Neutrophil (primary cell): ENCODE data around the gene DTX1.
"Not testable (repeated sequence)": the region's sequence is repeated elsewhere in the genome, so short reads cannot be mapped to it uniquely, and the experiment has no call there.

Source experiments
- H3K27ac ChIP-seq: fragments of 200-600 bp; sonication (generic); 2 replicates; pipeline ENCODE4 v1.5.1; 2016; ENCODE audit warnings: mild to moderate bottlenecking, moderate library complexity
- H3K27me3 ChIP-seq: fragments of 200-600 bp; sonication (generic); 2 replicates; pipeline ENCODE4 v1.6.0; 2016; ENCODE audit warnings: mild to moderate bottlenecking
- H3K36me3 ChIP-seq: fragments of 200-600 bp; sonication (generic); 2 replicates; pipeline ENCODE4 v1.5.1; 2017
- H3K4me1 ChIP-seq, 2 experiments: fragments of 200-600 bp in 1 of 2; sonication (generic) in 1 of 2; 1 replicate in 1 of 2; 2 replicates in 1 of 2; pipeline versions ENCODE4 v1.5.1 to v1.6.1; 2013 to 2016; ENCODE audit warnings: low read depth in 1 of 2, low read length in 1 of 2, mild to moderate bottlenecking in 1 of 2, moderate library complexity in 1 of 2; ENCODE audit not compliant: control insufficient read depth in 1 of 2, insufficient read depth in 1 of 2
- H3K4me3 ChIP-seq, 2 experiments: fragments of 200-600 bp in 1 of 2; sonication (generic) in 1 of 2; 1 replicate in 1 of 2; 2 replicates in 1 of 2; pipeline ENCODE4 v1.5.1; 2013 to 2016; ENCODE audit warnings: low read depth in 1 of 2, low read length in 1 of 2, mild to moderate bottlenecking in 1 of 2, moderate library complexity in 1 of 2
- H3K9me3 ChIP-seq: fragments of 200-600 bp; sonication (generic); 2 replicates; pipeline ENCODE4 v1.5.1; 2016
- TF ChIP-seq, protein P1 (sequence below): fragments of 200-600 bp; sonication (generic); IDR thresholded peaks from 2 replicates; pipeline ENCODE4 v1.5.1; 2016; ENCODE audit warnings: antibody characterized with exemption

The DTX1 gene

DNA sequence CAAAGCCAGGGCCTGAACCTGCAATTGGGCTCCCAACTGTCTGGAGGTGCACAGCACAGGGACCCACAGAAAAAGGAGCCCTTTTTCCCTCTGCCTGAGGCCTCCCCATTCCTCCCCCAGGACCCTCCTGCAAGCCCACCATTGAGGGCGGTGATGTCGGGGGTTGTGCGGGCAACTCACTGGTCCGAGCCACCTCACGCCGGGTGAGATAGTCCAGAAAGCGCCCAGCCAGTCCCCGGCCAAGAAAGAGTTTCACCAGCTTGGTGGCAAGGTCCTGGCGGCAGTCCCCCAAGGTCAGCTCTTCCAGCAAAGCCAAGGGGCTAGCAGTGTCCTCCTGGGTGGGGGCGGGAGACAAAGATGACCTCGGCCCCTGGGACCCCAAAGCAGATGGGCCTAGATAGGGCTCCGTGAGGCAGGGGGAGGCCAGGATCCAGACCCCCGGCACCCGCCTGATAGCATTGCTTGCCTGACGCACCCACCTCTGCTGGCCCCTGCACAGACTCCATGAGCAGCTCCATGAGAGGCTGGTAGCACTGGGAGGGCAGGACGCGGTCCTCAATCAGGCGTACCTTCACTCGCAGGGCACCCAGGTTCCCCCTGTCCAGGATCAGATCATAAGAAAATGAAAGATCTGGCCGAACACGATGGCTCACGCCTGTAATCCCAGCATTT, 59.1 kb downstream of the DTX1 start:
- H3K27ac ChIP-seq, result no peak overlapping the region
- H3K9me3 ChIP-seq, result no peaks in the 10 kb centered on the region
- H3K36me3 ChIP-seq, result no peaks in the 10 kb centered on the region
- TF ChIP-seq, protein P1, sequence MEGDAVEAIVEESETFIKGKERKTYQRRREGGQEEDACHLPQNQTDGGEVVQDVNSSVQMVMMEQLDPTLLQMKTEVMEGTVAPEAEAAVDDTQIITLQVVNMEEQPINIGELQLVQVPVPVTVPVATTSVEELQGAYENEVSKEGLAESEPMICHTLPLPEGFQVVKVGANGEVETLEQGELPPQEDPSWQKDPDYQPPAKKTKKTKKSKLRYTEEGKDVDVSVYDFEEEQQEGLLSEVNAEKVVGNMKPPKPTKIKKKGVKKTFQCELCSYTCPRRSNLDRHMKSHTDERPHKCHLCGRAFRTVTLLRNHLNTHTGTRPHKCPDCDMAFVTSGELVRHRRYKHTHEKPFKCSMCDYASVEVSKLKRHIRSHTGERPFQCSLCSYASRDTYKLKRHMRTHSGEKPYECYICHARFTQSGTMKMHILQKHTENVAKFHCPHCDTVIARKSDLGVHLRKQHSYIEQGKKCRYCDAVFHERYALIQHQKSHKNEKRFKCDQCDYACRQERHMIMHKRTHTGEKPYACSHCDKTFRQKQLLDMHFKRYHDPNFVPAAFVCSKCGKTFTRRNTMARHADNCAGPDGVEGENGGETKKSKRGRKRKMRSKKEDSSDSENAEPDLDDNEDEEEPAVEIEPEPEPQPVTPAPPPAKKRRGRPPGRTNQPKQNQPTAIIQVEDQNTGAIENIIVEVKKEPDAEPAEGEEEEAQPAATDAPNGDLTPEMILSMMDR, result no peak
- no peak overlapping the region for H3K4me3 ChIP-seq
- peaks cover 21% of the 10 kb centered on the region for H3K27me3 ChIP-seq
- H3K4me1 ChIP-seq, result no peaks in the 10 kb centered on the region

GRCh38 chr12:113116875-113117274, 60.3 kb downstream of the DTX1 start:
- no peak overlapping the region for H3K4me3 ChIP-seq
- peaks cover 24% of the 10 kb centered on the region for H3K27me3 ChIP-seq
- no peaks in the 10 kb centered on the region for H3K9me3 ChIP-seq
- no peaks in the 10 kb centered on the region for H3K36me3 ChIP-seq
- no peak overlapping the region for H3K27ac ChIP-seq
- TF ChIP-seq, protein P1, result no peak
- H3K4me1 ChIP-seq, result no peaks in the 10 kb centered on the region

GRCh38 chr12:113117684-113118083, 61.2 kb downstream of the DTX1 start:
- H3K4me3 ChIP-seq, H3K27ac ChIP-seq, H3K36me3 ChIP-seq, H3K4me1 ChIP-seq, H3K9me3 ChIP-seq: not testable (repeated sequence)
- H3K27me3 ChIP-seq, result peaks cover 20% of the 10 kb centered on the region

- no peak overlapping the region for H3K4me3 ChIP-seq
- no peaks in the 10 kb centered on the region for H3K36me3 ChIP-seq
- H3K27ac ChIP-seq, result no peak overlapping the region
- no peaks in the 10 kb centered on the region for H3K9me3 ChIP-seq
- TF ChIP-seq, protein P1, result no peak
- peaks cover 20% of the 10 kb centered on the region for H3K27me3 ChIP-seq
- H3K4me1 ChIP-seq, result no peaks in the 10 kb centered on the region
Measured at GRCh38 chr12:113118142-113118541, 61.6 kb downstream of the DTX1 start.

DNA sequence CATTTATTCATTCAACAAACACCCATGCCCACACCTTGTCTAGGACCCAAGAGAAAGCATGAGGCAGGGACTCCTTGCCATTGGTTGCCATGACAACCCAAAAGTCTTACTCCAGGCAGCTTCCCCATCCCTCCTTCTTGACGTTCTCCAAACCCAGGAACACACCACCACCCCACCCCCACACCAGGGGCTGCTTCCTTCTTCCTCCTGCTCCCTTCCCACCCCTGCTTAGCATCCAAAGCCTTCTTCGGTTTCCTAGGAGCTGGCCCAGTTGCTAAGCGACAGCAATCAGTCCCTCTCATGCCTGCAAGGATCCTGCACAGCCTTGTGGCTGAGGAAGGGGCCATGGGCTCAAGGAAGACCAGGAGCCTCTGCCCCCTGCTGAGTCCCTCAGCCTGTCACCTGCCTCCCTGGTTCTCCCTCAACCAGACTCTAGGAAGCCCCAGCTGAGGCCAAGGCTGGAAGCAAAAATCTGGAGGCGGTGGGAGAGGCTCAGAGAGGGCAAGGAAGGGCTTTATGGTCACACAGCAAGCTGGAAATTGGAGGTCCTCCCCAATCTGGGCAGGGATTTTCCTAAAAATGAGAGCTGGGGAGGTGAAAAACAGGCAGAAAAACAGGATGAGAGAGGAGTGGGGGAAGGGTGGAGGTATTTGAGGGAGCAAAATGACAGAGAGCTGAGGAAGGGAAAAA, 63.6 kb downstream of the DTX1 start:
- Histone ChIP-seq H3K36me3 (no peaks in the 10 kb centered on the region), H3K9me3 (no peaks in the 10 kb centered on the region), H3K4me1 (no peaks in the 10 kb centered on the region), H3K4me3 (no peak overlapping the region), H3K27ac (no peak overlapping the region), H3K27me3 (peaks cover 20% of the 10 kb centered on the region)
- TF ChIP-seq, protein P1, result no peak

DNA sequence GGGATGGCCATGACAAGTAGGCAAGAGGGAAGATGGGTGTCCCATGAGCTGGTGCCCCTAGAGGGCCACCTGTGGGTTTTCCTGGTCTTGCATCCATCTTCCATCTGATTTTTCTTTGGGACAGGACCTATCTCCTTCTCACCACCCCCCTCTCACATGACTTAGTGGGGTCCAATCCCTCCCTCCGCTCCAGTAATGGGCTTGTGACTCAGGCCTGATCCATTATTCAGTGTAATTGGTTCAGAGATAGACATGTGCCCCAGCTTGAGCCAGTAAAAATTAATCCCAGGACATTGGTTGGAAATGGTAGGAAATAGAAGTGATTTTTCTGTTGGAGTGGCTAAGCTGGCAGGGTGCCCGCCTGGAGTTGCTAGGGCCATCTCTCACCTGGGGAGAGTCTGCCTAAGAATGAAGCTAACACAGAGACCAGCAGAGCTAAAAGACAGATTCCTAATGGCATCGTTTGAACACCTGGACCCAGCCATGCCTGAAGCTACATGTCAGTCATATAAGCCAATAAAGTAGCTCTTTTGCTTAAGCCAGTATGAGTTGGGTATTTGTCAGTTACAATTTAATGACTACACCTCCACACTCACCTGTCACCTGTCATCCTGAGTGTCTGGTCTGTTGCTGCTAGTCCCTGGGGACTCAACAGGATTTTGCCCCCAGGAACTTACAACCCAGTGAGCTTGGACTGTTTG, 64.3 kb downstream of the DTX1 start:
- no peaks in the 10 kb centered on the region for H3K9me3 ChIP-seq
- H3K4me1 ChIP-seq, result no peaks in the 10 kb centered on the region
- H3K4me3 ChIP-seq, result no peak overlapping the region
- H3K27ac ChIP-seq, result no peak overlapping the region
- TF ChIP-seq, protein P1, result no peak
- H3K36me3 ChIP-seq, result no peaks in the 10 kb centered on the region
- peaks cover 20% of the 10 kb centered on the region for H3K27me3 ChIP-seq
